SW480 (cell line): ENCODE results near the gene GFOD1.
"Not testable (repeated sequence)": the region's sequence is repeated elsewhere in the genome, so short reads cannot be mapped to it uniquely, and the experiment has no call there.

Source experiments
- DNase-seq: peaks from one replicate; pipeline ENCODE4 v3.0.0-alpha.2; 2016; ENCODE audit warnings: low spot score

Gene GFOD1

GRCh38 chr6:13354331-13355042 is 132.9 kb downstream of the GFOD1 start:
- no peak for DNase-seq

GRCh38 chr6:13352165-13352564 is 135.2 kb downstream of the GFOD1 start:
- DNase-seq: no peak

DNA sequence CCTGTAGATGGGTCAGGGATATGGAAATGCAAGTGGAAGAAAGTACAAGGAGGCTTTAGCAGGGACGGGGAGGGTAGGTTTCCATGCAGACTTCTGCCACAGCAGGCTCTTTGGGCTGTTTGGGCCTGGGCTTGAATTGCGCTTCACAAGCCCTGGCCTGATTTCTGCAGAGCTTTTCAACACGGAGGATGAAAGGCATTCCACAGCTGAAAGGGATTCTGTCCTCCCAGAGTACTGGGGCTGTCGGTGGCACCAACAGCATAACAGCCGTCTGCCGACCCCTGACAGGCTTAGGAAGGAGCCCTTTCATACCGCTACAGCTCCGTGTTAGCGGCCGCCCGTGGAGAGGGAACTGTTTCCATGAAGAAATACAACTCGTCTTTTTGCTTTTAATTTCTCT is 136.1 kb downstream of the GFOD1 start:
- DNase-seq: no peak

DNA sequence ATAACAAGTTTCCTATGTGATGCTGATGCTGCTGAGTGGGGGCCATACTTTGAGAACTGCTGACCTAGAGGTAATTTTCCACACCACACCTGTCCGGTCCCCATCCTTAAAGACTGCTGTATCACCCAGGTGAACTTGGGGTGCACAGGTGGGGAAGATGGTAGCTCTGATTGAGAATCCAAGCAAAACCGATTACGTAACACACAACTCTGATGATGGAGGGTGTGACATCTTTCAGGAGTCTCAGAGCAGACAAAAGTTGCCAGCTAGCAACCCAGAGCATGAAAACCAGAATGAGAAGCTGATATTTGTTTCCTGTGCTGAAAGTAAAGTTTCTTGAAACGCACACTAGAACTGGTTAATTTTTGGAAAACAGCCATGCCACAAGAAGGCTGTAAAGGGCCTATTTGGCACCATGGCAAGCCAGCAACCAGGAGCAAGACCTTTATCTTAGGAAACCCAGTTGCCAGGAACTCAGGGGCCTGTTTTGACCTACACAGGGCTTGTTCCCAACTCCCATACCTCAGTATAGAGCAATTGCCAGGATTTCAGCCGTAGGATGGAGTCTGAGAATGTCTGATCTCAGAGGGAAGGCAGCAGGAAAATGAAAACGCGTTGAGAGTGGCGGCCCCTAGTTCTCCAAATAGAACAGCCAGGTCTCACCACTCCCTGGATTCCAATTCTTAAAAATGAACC is 137.4 kb downstream of the GFOD1 start:
- no peak for DNase-seq

- DNase-seq: no peak
These were observed 138.9 kb downstream of the GFOD1 start for GRCh38 chr6:13348334-13349113.

GRCh38 chr6:13346245-13346644 is 141.2 kb downstream of the GFOD1 start:
- DNase-seq: no peak

DNA sequence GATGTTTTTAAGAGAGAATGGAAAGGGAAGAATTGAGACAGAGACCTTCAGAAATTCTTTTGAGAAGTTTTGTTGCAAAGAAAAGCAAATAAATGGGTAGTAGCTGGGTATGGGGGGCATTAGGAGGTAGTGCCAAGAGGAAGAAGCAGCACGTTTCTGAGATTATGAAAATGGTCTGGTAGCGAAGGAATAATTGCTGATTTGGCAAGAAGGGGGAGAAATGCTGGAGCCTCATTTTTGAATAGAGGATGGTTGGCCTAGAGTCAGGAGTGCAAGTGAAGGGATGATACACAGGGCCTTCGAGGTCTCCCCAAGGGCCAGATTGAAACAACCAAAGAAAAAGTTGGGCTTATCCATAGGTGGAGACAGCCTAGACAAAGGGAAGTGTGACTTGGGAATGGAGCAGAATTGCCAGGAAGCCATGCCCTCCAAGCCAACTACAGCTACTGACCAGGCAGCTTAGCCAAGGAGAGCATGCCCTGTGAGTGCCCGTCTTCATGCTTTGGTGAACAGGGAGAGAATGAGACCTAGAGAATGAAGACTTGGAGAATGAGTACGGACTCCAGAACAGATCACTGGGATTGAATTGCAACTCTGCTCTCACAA is 144.9 kb downstream of the GFOD1 start:
- no peak for DNase-seq

DNA sequence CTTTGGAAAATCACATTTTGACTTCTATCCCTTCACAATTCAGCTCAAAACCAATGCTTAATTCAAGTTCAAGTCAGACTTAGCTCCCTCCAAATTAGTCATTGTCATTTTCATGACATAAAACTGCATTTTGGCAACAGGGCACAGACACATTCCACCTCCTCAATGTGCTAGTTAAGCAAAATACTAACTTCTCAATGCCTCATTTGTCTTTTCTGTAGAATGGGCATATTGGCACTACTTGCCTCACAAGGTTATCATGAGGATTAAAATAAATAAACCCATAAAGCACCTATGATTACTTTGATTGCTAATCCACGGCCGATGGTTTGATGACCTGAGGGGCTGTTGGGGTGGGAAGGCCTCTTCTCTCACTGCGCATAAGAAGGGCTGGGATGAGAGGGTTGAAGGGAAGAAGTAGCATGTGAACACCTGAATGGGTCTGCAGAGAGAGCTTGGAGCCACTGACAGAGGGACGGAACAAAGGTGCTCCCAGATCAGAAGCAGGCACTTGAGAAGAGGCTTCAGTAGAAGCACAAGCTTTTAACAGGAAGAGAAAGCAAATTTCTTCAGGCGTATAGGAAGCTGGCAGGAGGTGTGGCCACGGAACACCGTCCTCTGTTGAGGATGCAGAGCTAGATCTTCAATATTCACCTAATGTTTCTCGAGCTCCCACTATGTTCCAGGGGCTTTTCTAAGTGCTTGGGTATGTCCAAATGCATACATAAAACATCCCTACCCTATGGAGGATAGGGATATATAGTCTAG is 147.4 kb downstream of the GFOD1 start:
- DNase-seq: no peak

DNA sequence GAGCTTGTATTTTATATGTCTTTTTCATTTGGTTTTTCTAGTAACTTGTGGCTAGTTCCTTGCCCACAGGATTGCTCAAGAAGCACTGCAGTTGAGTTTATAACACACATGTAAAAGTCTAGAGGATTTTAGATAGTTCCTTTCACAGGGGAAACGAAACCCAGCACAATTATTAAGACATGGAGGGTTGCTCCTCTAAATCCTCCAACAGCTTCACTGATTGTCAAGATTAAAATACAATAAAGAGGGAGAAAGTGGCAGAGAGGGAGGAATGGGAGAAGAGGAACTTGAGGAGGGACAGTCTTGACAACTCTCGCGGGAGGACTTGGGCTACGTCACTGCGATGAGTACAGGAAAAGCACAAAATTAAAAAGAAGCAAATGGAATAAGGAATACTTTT is 149.4 kb downstream of the GFOD1 start:
- DNase-seq: no peak

GRCh38 chr6:13336553-13336952 is 150.8 kb downstream of the GFOD1 start:
- DNase-seq: peak; percentile 69

- peak; percentile 30 for DNase-seq
These were observed 152.4 kb downstream of the GFOD1 start for GRCh38 chr6:13334953-13335352.

- DNase-seq: no peak
These were observed 155.1 kb downstream of the GFOD1 start for GRCh38 chr6:13332349-13332706.

DNA sequence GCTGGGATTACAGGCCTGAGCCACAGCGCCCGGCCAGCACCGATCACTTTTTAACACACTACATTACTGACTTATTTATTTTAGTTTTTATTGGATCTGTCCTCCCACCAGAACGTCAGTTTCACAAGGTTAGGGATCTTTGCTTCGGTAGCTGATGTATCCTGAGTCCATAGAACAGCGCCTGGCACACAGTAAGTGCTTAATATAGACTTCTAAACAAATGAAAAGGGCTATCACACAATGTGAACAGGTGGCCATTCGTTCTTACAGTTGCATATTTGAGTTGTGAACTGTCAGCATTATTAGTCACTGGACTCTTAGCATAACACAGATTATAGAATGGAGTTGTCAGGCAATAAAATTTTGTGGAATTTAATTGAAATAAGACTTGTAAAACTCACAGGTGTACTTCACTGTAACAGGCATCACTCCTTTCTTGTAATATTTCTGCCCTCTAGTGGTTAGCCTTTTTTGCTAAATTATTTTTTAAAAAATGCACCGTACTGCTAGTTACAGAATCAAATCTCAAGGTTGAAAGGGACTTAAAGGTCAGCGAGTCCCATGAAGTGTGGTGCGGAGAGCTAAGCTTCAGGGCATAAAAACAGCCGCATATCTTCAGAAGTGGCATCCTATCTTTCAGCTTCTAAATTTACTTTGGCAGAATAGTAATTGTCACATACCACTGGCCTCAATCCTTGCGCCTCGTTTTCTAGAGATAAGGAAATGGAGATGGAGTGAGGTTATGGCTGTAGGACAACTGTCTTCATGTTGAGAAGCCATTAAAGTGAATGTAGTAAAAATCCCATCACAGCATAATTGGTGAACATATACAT is 155.7 kb downstream of the GFOD1 start:
- peak; percentile 32 for DNase-seq

- no peak for DNase-seq
These were observed 158.6 kb downstream of the GFOD1 start for GRCh38 chr6:13328875-13329183.

DNA sequence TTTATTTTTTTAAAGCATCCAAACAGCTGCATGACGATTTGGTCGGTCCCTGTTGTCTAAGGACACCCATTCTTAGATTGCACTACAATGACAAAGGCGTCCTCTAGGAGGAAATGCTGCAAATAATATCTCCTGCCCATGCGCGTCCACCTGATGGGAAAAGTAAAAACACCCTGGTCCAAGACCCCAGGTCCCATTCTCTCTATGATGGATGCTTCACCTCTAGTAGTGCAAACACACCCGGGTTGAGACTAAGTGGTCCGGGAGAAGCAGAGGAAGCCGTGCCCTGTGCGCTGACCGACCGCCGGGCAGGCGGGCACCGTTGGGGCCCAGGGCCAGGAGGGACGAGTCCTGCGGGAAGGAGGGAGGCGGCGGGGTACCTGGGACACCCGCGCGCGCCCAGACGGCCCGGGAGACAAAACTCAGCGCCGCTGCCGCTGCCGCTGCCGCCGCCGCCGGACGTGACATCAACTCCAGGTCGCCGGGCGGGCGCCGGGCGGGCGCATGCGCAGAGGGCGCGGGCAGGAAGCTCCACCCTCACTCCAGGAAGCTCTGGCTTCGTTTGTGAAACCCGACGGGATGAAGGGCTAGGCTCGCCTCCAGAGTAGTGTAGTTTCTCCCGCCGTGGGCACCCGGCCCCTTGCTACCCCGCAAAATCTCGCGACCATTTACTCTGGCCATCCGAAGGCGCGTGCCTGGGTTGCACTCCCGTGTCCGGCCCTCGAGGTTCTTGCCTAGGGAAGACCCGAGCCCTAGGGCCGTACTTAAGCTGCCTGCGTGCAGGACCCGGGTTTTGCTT is 159.1 kb downstream of the GFOD1 start, which contains the start of gene TBC1D7:
Gene TBC1D7 (minus strand): TSS at position 462 of the 799 bp plus-strand sequence. CDS start 1,639 bp downstream, outside the sequence.
- DNase-seq: peak; percentile 85

DNA sequence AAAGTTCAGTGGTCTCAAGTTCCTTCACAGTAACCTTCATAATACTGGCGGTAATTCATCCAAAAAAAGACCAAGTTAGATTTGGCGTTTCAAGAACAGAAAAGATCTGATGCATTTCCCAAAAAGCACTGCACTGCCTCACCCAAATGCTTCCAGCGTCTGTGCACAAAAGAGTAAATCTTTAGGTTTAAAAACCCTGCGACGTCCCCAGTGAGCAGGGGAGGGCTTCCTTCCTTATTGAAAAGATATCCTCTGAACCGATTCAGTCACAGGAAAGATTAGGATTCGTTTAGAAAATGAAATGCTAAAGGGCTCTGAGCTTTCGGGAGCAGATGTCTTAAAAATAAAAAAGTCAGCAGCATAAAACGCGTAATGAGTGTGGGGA is 159.7 kb downstream of the GFOD1 start:
- no peak for DNase-seq

GRCh38 chr6:13326031-13326586 is 161.3 kb downstream of the GFOD1 start:
- not testable (repeated sequence) for DNase-seq

GRCh38 chr6:13319891-13320564 is 167.4 kb downstream of the GFOD1 start:
- DNase-seq: no peak

GRCh38 chr6:13318821-13319220 is 168.6 kb downstream of the GFOD1 start:
- no peak for DNase-seq
